Fibroblast of lung (primary cell): ENCODE results near the gene MAP7. TPM values are rescaled to one million over a fixed set of nuclear protein-coding genes. Genes with fewer than 3 reads are reported as not detected.

Source experiments
- DNase-seq, 2 donors: peaks; one replicate each; pipeline versions ENCODE4 v3.0.0 to v3.0.0-alpha.2; 2010; ENCODE audit warnings: low read depth in 2 of 2
- H2AFZ ChIP-seq: 2 replicates; pipeline ENCODE4 v1.5.1; 2012; ENCODE audit warnings: low read length, control low read depth, inconsistent platforms
- H3K27ac ChIP-seq: 2 replicates; pipeline ENCODE4 v1.5.1; 2011; ENCODE audit warnings: low read length, control low read depth; ENCODE audit not compliant: insufficient read depth
- H3K27me3 ChIP-seq: 2 replicates; pipeline ENCODE4 v1.5.1; 2011; ENCODE audit warnings: mild to moderate bottlenecking, low read length; ENCODE audit not compliant: control insufficient read depth, insufficient read depth
- H3K36me3 ChIP-seq: 2 replicates; pipeline ENCODE4 v1.5.1; 2011; ENCODE audit warnings: low read length; ENCODE audit not compliant: control insufficient read depth, insufficient read depth
- H3K4me1 ChIP-seq: 2 replicates; pipeline ENCODE4 v1.5.1; 2011; ENCODE audit warnings: low read length; ENCODE audit not compliant: control insufficient read depth, insufficient read depth; ENCODE audit errors: extremely low read depth
- H3K4me2 ChIP-seq: 2 replicates; pipeline ENCODE4 v1.5.1; 2011; ENCODE audit warnings: low read length, control low read depth; ENCODE audit not compliant: insufficient read depth; ENCODE audit errors: extremely low read depth
- H3K4me3 ChIP-seq, 4 experiments: fragments of 200-600 bp in 1 of 4; sonication (generic) in 1 of 4; replicated peaks in 1 of 4; 2 replicates each; pipeline ENCODE4 v1.5.1; 2011 to 2016; ENCODE audit warnings: low read length in 4 of 4, low read depth in 3 of 4, mild to moderate bottlenecking in 3 of 4, control low read depth in 2 of 4, inconsistent platforms in 1 of 4, mixed read lengths in 1 of 4; ENCODE audit not compliant: insufficient read depth in 1 of 4; ENCODE audit errors: control extremely low read depth in 1 of 4
- H3K79me2 ChIP-seq: 2 replicates; pipeline ENCODE4 v1.5.1; 2012; ENCODE audit warnings: mild to moderate bottlenecking, low read length, inconsistent platforms; ENCODE audit not compliant: control insufficient read depth, insufficient read depth
- H3K9ac ChIP-seq: 2 replicates; pipeline ENCODE4 v1.5.1; 2011; ENCODE audit warnings: mild to moderate bottlenecking, low read length, control low read depth; ENCODE audit not compliant: insufficient read depth
- H3K9me3 ChIP-seq: 2 replicates; pipeline ENCODE4 v1.5.1; 2012; ENCODE audit warnings: low read depth, low read length; ENCODE audit not compliant: control insufficient read depth, insufficient read depth
- H4K20me1 ChIP-seq: 2 replicates; pipeline ENCODE4 v1.5.1; 2011; ENCODE audit warnings: low read length; ENCODE audit not compliant: control insufficient read depth, insufficient read depth; ENCODE audit errors: extremely low read depth
- EZH2 ChIP-seq: IDR thresholded peaks from 2 replicates; pipeline ENCODE4 v1.5.1; 2012; ENCODE audit warnings: low read length, control low read depth, mild to moderate bottlenecking; ENCODE audit errors: missing control alignments
- polyA plus RNA-seq, 2 donors: library from polyadenylated mRNA; depleted of rRNA in 1 of 2; stranded (reverse) in 1 of 2; unstranded in 1 of 2; fragments of >200 nt; gene quantifications; 2 replicates each; pipeline ENCODE4 v1.2.1, GENCODE V29; 2011 to 2012; ENCODE audit warnings: missing spikeins in 1 of 2
- total RNA-seq: library from RNA; depleted of rRNA; stranded (reverse); fragments of >200 nt; gene quantifications from 2 replicates; pipeline ENCODE4 v1.2.1, GENCODE V29; 2014
- TF ChIP-seq, protein P1 (sequence below), 2 donors: IDR thresholded peaks in 1 of 2; conservative IDR thresholded peaks in 1 of 2; 1 replicate in 1 of 2; 2 replicates in 1 of 2; pipeline ENCODE4 v1.5.1; 2011 to 2012; ENCODE audit warnings: low read length in 2 of 2, control low read depth in 1 of 2, inconsistent platforms in 1 of 2, low read depth in 1 of 2, mild to moderate bottlenecking in 1 of 2

MAP7 gene
- total and polyA plus RNA-seq, 2 donors (not counting 1 experiment from before 2014, with no cell fraction given): 0.40 to 1.5 TPM

DNA sequence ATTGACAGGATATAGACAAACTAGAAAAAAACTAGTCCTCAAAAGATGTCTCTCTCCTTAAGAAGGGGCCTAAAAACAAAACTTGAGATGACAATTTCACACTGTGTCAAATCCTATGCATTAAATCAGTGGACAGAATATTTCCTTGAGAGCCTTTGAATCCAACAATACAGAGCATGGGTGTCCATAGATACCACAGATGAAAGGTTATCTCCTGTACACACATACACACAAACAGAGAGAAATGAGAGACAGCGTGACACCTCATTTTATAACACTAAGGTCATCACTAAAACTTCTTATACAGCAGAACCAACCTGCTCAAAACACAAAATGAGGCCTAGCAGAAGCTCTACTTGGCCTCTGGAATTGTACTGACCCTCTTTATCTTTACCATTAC is 55.5 kb downstream of the MAP7 start:
- Histone ChIP-seq H2AFZ (no peak overlapping the region), H3K9ac (no peak overlapping the region), H3K4me1 (no peaks in the 10 kb centered on the region), H4K20me1 (no peaks in the 10 kb centered on the region), H3K79me2 (no peaks in the 10 kb centered on the region), H3K27me3 (no peaks in the 10 kb centered on the region), H3K36me3 (no peaks in the 10 kb centered on the region), H3K4me2 (no peak overlapping the region), H3K4me3 (no peak overlapping the region), H3K27ac (no peak overlapping the region), H3K9me3 (no peaks in the 10 kb centered on the region)
- no peak for DNase-seq
- no peak for TF ChIP-seq EZH2
- TF ChIP-seq, protein P1, sequence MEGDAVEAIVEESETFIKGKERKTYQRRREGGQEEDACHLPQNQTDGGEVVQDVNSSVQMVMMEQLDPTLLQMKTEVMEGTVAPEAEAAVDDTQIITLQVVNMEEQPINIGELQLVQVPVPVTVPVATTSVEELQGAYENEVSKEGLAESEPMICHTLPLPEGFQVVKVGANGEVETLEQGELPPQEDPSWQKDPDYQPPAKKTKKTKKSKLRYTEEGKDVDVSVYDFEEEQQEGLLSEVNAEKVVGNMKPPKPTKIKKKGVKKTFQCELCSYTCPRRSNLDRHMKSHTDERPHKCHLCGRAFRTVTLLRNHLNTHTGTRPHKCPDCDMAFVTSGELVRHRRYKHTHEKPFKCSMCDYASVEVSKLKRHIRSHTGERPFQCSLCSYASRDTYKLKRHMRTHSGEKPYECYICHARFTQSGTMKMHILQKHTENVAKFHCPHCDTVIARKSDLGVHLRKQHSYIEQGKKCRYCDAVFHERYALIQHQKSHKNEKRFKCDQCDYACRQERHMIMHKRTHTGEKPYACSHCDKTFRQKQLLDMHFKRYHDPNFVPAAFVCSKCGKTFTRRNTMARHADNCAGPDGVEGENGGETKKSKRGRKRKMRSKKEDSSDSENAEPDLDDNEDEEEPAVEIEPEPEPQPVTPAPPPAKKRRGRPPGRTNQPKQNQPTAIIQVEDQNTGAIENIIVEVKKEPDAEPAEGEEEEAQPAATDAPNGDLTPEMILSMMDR (conservative IDR thresholded peaks at IDR 0.05 in 1 of 2, IDR thresholded peaks at IDR 0.05 in 1 of 2; ENCODE audit: low read depth in 1 of 2, low read length in 2 of 2): no peak

DNA sequence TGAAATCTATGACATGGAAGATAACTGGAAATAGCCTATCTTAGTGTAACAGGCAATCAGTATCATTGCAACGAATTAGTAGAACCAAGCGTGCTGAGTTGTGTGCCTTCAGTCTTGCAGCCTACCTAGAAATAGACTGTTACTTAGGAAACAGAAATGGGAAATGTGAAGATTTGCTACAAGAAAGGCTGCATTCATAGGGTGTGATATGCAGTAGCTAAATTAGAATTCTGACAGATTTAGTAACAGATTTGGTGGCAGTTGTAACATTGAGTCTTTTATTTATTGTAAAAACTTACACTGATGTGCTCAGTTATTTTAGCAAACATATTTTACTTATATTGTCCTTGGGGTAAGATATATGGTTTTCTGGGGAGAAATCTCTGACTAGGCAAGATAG is 56.2 kb downstream of the MAP7 start:
- Histone ChIP-seq H3K4me3 (no peak overlapping the region), H3K79me2 (no peaks in the 10 kb centered on the region), H3K27ac (no peak overlapping the region), H3K36me3 (no peaks in the 10 kb centered on the region), H3K9ac (no peak overlapping the region), H4K20me1 (no peaks in the 10 kb centered on the region), H3K9me3 (no peaks in the 10 kb centered on the region), H3K4me2 (no peak overlapping the region), H3K4me1 (no peaks in the 10 kb centered on the region), H3K27me3 (no peaks in the 10 kb centered on the region), H2AFZ (no peak overlapping the region)
- no peak for DNase-seq
- TF ChIP-seq EZH2: no peak
- TF ChIP-seq, protein P1 (conservative IDR thresholded peaks at IDR 0.05 in 1 of 2, IDR thresholded peaks at IDR 0.05 in 1 of 2; ENCODE audit: low read depth in 1 of 2, low read length in 2 of 2): no peak

DNA sequence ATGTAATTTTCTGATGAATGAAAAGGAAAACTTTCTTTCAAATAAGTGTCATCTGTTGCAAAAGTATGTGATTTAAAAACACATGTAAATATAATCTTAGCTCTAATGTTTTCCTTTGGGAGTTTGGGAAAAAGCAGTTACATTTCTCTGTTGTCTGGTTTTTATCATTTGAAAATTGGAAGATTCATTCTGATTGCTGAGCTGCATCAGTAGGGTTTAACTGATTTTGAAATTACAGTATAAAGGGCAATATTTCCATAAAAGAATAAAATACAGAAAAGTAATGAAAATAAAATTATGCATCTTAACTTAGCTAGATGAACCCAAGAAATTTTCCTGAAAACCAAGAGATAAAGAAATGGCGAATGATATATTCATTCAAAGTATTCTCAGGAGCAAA is 57.8 kb downstream of the MAP7 start:
- no peak overlapping the region for H3K4me3 ChIP-seq
- H2AFZ ChIP-seq: no peak overlapping the region
- H3K4me2 ChIP-seq: no peak overlapping the region
- no peaks in the 10 kb centered on the region for H3K9me3 ChIP-seq
- no peaks in the 10 kb centered on the region for H3K27me3 ChIP-seq
- no peaks in the 10 kb centered on the region for H4K20me1 ChIP-seq
- no peaks in the 10 kb centered on the region for H3K36me3 ChIP-seq
- TF ChIP-seq, protein P1 (conservative IDR thresholded peaks at IDR 0.05 in 1 of 2, IDR thresholded peaks at IDR 0.05 in 1 of 2; ENCODE audit: low read depth in 1 of 2, low read length in 2 of 2): no peak
- no peak for TF ChIP-seq EZH2
- DNase-seq: no peak
- H3K79me2 ChIP-seq: no peaks in the 10 kb centered on the region
- H3K9ac ChIP-seq: no peak overlapping the region
- no peak overlapping the region for H3K27ac ChIP-seq
- no peaks in the 10 kb centered on the region for H3K4me1 ChIP-seq
